HCT116 (cell line): ENCODE results near the gene C17orf114.

Experiments
- POLR2AphosphoS5 ChIP-seq: IDR thresholded peaks from 2 replicates; pipeline ENCODE4 v1.6.1; 2011; ENCODE audit warnings: mild to moderate bottlenecking, low read depth, low read length, moderate library complexity
- SIN3A ChIP-seq: IDR thresholded peaks from 2 replicates; pipeline ENCODE4 v1.6.1; 2012; ENCODE audit warnings: low read depth
- TCF7L2 ChIP-seq: IDR thresholded peaks from 2 replicates; pipeline ENCODE4 v1.7.0; 2011; ENCODE audit warnings: borderline replicate concordance, inconsistent platforms; ENCODE audit not compliant: insufficient read depth, insufficient read length; ENCODE audit errors: extremely low read depth
- YY1 ChIP-seq: IDR thresholded peaks from 2 replicates; pipeline ENCODE4 v1.6.1; 2011; ENCODE audit warnings: low read length, low read depth, moderate library complexity, mild to moderate bottlenecking; ENCODE audit not compliant: insufficient replicate concordance; ENCODE audit errors: extremely low read depth
- TF ChIP-seq, protein P1 (sequence below): IDR thresholded peaks from 2 replicates; pipeline ENCODE4 v1.6.1; 2012
- TF ChIP-seq, protein P2 (sequence below): IDR thresholded peaks from 2 replicates; pipeline ENCODE4 v1.6.1; 2012

- TF ChIP-seq, protein P1, sequence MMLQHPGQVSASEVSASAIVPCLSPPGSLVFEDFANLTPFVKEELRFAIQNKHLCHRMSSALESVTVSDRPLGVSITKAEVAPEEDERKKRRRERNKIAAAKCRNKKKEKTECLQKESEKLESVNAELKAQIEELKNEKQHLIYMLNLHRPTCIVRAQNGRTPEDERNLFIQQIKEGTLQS, result no peak
- TF ChIP-seq, protein P2, sequence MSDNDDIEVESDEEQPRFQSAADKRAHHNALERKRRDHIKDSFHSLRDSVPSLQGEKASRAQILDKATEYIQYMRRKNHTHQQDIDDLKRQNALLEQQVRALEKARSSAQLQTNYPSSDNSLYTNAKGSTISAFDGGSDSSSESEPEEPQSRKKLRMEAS, result no peak
- TF ChIP-seq SIN3A (no peak), POLR2AphosphoS5 (no peak), YY1 (no peak), TCF7L2 (no peak)
Observed at GRCh38 chr17:4780325-4780955, 21.7 kb downstream of the C17orf114 start.
